Lung (tissue), 12 donors: ENCODE data around the gene RPS19BP1. TPM values are rescaled to one million over a fixed set of nuclear protein-coding genes. Genes with fewer than 3 reads are reported as not detected.

Experiments
- ATAC-seq: fragments of 200-7000 bp; cut with Tn5 transposase; one replicate; pipeline ENCODE4 v1.9.1; 2020; ENCODE audit warnings: moderate number of reproducible peaks; ENCODE audit not compliant: insufficient read depth, low FRiP score
- DNase-seq, 3 donors: peaks; one replicate each; pipeline ENCODE4 v3.0.0-alpha.2; 2013 to 2017
- H3K27ac ChIP-seq, 2 donors: one replicate each; pipeline ENCODE4 v1.5.1; 2013; ENCODE audit warnings: mild to moderate bottlenecking in 2 of 2, moderate library complexity in 2 of 2, control low read depth in 1 of 2, inconsistent platforms in 1 of 2, low read depth in 1 of 2, low read length in 1 of 2
- H3K27me3 ChIP-seq, 3 donors: one replicate each; pipeline ENCODE4 v1.5.1; 2013; ENCODE audit warnings: low read length in 2 of 3; ENCODE audit not compliant: control insufficient read depth in 3 of 3, insufficient read depth in 3 of 3
- H3K36me3 ChIP-seq, 4 donors: one replicate each; pipeline ENCODE4 v1.5.1; 2013; ENCODE audit warnings: low read length in 4 of 4, mild to moderate bottlenecking in 1 of 4, moderate library complexity in 1 of 4; ENCODE audit not compliant: control insufficient read depth in 4 of 4, insufficient read depth in 4 of 4
- H3K4me1 ChIP-seq, 5 donors: one replicate each; pipeline ENCODE4 v1.5.1; 2013; ENCODE audit warnings: low read length in 5 of 5, mild to moderate bottlenecking in 2 of 5, moderate library complexity in 1 of 5; ENCODE audit not compliant: control insufficient read depth in 5 of 5, insufficient read depth in 5 of 5
- H3K4me3 ChIP-seq: one replicate; pipeline ENCODE4 v1.5.1; 2013; ENCODE audit warnings: mild to moderate bottlenecking, control low read depth, moderate library complexity
- H3K9ac ChIP-seq, 2 donors: one replicate each; pipeline ENCODE4 v1.5.1; 2013; ENCODE audit warnings: low read length in 2 of 2, control low read depth in 1 of 2; ENCODE audit not compliant: insufficient read depth in 1 of 2
- H3K9me3 ChIP-seq, 4 donors: one replicate each; pipeline ENCODE4 v1.5.1; 2013; ENCODE audit warnings: low read length in 3 of 4, mild to moderate bottlenecking in 1 of 4, moderate library complexity in 1 of 4; ENCODE audit not compliant: control insufficient read depth in 4 of 4, insufficient read depth in 3 of 4
- CTCF ChIP-seq: IDR thresholded peaks from 2 replicates; pipeline ENCODE4 v1.5.1; 2012; ENCODE audit warnings: mild to moderate bottlenecking; ENCODE audit errors: control extremely low read depth, extremely low read depth
- WGBS, 2 donors: extraction: QIAGEN DNeasy Blood & Tissue Kit; methylation state at CpG; one replicate each; pipeline ENCODE4 v1.1.7; 2013; 5-methylcytosine and 5-hydroxymethylcytosine counted together
- polyA plus RNA-seq, 2 donors: library from polyadenylated mRNA; stranded (reverse); fragments of 200-250 nt; gene quantifications; one replicate each; pipeline ENCODE4 v1.2.1, GENCODE V29; 2013
- total RNA-seq, 2 donors: library from RNA; depleted of rRNA in 1 of 2; stranded (reverse); fragments of >200 nt in 1 of 2; gene quantifications; one replicate each; pipeline ENCODE4 v1.2.1, GENCODE V29; 2014 to 2021
- donor health status: control.
- donor health status: control.
- donor health status: Bipolar disorder and iron deficiency.
- donor health status: healthy.
- donor health status: DM: yes; HTN: yes; CAD: no.

The RPS19BP1 gene
- total and polyA plus RNA-seq, 4 donors, result 50.0 to 199 (median 135) TPM

- H3K27ac ChIP-seq, result no peak overlapping the region
- no peak overlapping the region for H3K4me3 ChIP-seq
- no peak for ATAC-seq
- DNase-seq, result peak; percentile 33 to 53 (median 47)
- TF ChIP-seq CTCF, result no peak
- H3K9me3 ChIP-seq, result no peaks in the 10 kb centered on the region
- no peaks in the 10 kb centered on the region for H3K36me3 ChIP-seq
- WGBS, 2 donors, result 7 to 8% methylated on average over 46 to 72 of the region's 72 CpGs
- H3K4me1 ChIP-seq, result peaks cover 0 to 14% (median 7%) of the 10 kb centered on the region in 5 donors
- peaks cover 0 to 59% (median 17%) of the 10 kb centered on the region in 3 donors for H3K27me3 ChIP-seq
- no peak overlapping the region for H3K9ac ChIP-seq
Measured at GRCh38 chr22:39556970-39557841, 24.7 kb upstream of the RPS19BP1 start.

- WGBS, 2 donors, result 56 to 60% methylated on average over 3 of the region's 3 CpGs
- H3K27ac ChIP-seq, result no peak overlapping the region
- H3K4me1 ChIP-seq, result peaks cover 0 to 9% (median 5%) of the 10 kb centered on the region in 5 donors
- no peak for TF ChIP-seq CTCF
- ATAC-seq (no peak), DNase-seq (no peak)
- no peak overlapping the region for H3K9ac ChIP-seq
- H3K9me3 ChIP-seq, result no peaks in the 10 kb centered on the region
- peaks cover 0 to 46% (median 17%) of the 10 kb centered on the region in 3 donors for H3K27me3 ChIP-seq
- H3K36me3 ChIP-seq, result no peaks in the 10 kb centered on the region
- no peak overlapping the region for H3K4me3 ChIP-seq
Measured at GRCh38 chr22:39554151-39554550, 21.6 kb upstream of the RPS19BP1 start.

- TF ChIP-seq CTCF, result no peak
- H3K27ac ChIP-seq, result no peak overlapping the region
- no peaks in the 10 kb centered on the region for H3K36me3 ChIP-seq
- H3K9ac ChIP-seq, result no peak overlapping the region
- H3K4me3 ChIP-seq, result no peak overlapping the region
- peaks cover 0 to 42% (median 17%) of the 10 kb centered on the region in 3 donors for H3K27me3 ChIP-seq
- peaks cover 0 to 4% (median 2%) of the 10 kb centered on the region in 5 donors for H3K4me1 ChIP-seq
- H3K9me3 ChIP-seq, result no peaks in the 10 kb centered on the region
- no peak for DNase-seq
- WGBS, 2 donors, result 63 to 100% methylated on average over 3 of the region's 3 CpGs
- ATAC-seq, result no peak
Measured at GRCh38 chr22:39553429-39553828, 20.9 kb upstream of the RPS19BP1 start.
